IMR-90 (cell line): Measurements from ENCODE around the gene CXorf38. TPM values are rescaled to one million over a fixed set of nuclear protein-coding genes. Genes with fewer than 3 reads are reported as not detected.

Source experiments
- ATAC-seq: fragments of 200-7000 bp; cut with Tn5 transposase; 2 replicates; pipeline ENCODE4 v1.9.1; 2020; ENCODE audit warnings: low read depth, mild to moderate bottlenecking, moderate library complexity
- BruUV-seq: library from RNA; stranded (reverse); fragments of 400-500 nt; replicated peaks from 2 replicates; lab custom pipeline; 2021; lab: Mats Ljungman, UMichigan
- CTCF ChIA-PET: fragments of 300-600 bp; formaldehyde crosslinking; extraction: SDS; loops from one replicate; lab custom pipeline; 2021; ENCODE audit warnings: antibody characterized with exemption; lab: Yijun Ruan, JAX
- POLR2A ChIA-PET: fragments of 300-600 bp; sonication (Branson Sonifier 250); formaldehyde crosslinking; loops from one replicate; lab custom pipeline; 2022; ENCODE audit warnings: antibody characterized with exemption; ENCODE audit not compliant: unreplicated experiment; lab: Charles Lee
- DNase-seq: peaks from one replicate; pipeline ENCODE4 v3.0.0; 2013
- H2AFZ ChIP-seq: replicated peaks from 2 replicates; pipeline ENCODE3; 2013; ENCODE audit warnings: low read length, mild to moderate bottlenecking; ENCODE audit not compliant: poor library complexity
- H2AK5ac ChIP-seq: 2 replicates; pipeline ENCODE4 v1.6.1; 2013; ENCODE audit warnings: low read depth, low read length, inconsistent platforms
- H2AK9ac ChIP-seq: replicated peaks from 2 replicates; pipeline ENCODE3; 2013; ENCODE audit warnings: mild to moderate bottlenecking, low read depth, low read length, moderate library complexity; ENCODE audit not compliant: poor library complexity
- H2BK120ac ChIP-seq: 2 replicates; pipeline ENCODE4 v1.6.1; 2013; ENCODE audit warnings: low read depth, low read length, inconsistent platforms
- H2BK15ac ChIP-seq: 3 replicates; pipeline ENCODE4 v1.6.1; 2013; ENCODE audit warnings: low read depth, low read length, inconsistent platforms
- H2BK20ac ChIP-seq: 2 replicates; pipeline ENCODE4 v1.6.1; 2013; ENCODE audit warnings: low read depth, mild to moderate bottlenecking, inconsistent platforms, low read length, moderate library complexity
- H2BK5ac ChIP-seq: 2 replicates; pipeline ENCODE4 v1.6.1; 2013; ENCODE audit warnings: mild to moderate bottlenecking, low read depth, low read length, inconsistent platforms; ENCODE audit not compliant: poor library complexity, severe bottlenecking
- H3K14ac ChIP-seq: replicated peaks from 2 replicates; pipeline ENCODE4 v1.6.1; 2013; ENCODE audit warnings: low read depth, low read length, inconsistent platforms
- H3K18ac ChIP-seq: 2 replicates; pipeline ENCODE4 v1.6.1; 2013; ENCODE audit warnings: low read depth, low read length, control low read depth
- H3K23ac ChIP-seq: 2 replicates; pipeline ENCODE4 v1.6.1; 2013; ENCODE audit warnings: low read depth, low read length, inconsistent platforms
- H3K27ac ChIP-seq: 2 replicates; pipeline ENCODE4 v1.5.1; 2013; ENCODE audit warnings: mild to moderate bottlenecking, control low read depth, low read length; ENCODE audit not compliant: insufficient read depth
- H3K27me3 ChIP-seq: 2 replicates; pipeline ENCODE4 v1.6.1; 2013; ENCODE audit warnings: low read length; ENCODE audit not compliant: control insufficient read depth, insufficient read depth
- H3K36me3 ChIP-seq: 2 replicates; pipeline ENCODE4 v1.6.1; 2013; ENCODE audit warnings: low read length, mixed read lengths; ENCODE audit not compliant: control insufficient read depth, insufficient read depth
- H3K4ac ChIP-seq: 2 replicates; pipeline ENCODE4 v1.6.1; 2013; ENCODE audit warnings: low read depth, low read length, inconsistent platforms
- H3K4me1 ChIP-seq: 2 replicates; pipeline ENCODE4 v1.6.1; 2013; ENCODE audit warnings: low read length, mixed read lengths; ENCODE audit not compliant: control insufficient read depth, insufficient read depth
- H3K4me2 ChIP-seq: 2 replicates; pipeline ENCODE4 v1.6.1; 2013; ENCODE audit warnings: low read depth, mild to moderate bottlenecking, control low read depth, low read length, moderate library complexity
- H3K4me3 ChIP-seq: 2 replicates; pipeline ENCODE4 v1.5.1; 2013; ENCODE audit warnings: low read depth, mild to moderate bottlenecking, control low read depth, low read length, moderate library complexity; ENCODE audit not compliant: insufficient read depth
- H3K56ac ChIP-seq: 2 replicates; pipeline ENCODE4 v1.6.1; 2013; ENCODE audit warnings: low read length, inconsistent platforms; ENCODE audit not compliant: insufficient read depth; ENCODE audit errors: extremely low read depth
- H3K79me1 ChIP-seq, 2 experiments: 2 replicates each; pipeline ENCODE4 v1.6.1; 2013; ENCODE audit warnings: low read length in 2 of 2, inconsistent platforms in 1 of 2, low read depth in 1 of 2
- H3K9ac ChIP-seq: 2 replicates; pipeline ENCODE4 v1.6.1; 2013; ENCODE audit warnings: low read depth, low read length, control low read depth
- H3K9me1 ChIP-seq: 2 replicates; pipeline ENCODE4 v1.6.1; 2013; ENCODE audit warnings: low read length, inconsistent platforms; ENCODE audit not compliant: insufficient read depth
- H3K9me3 ChIP-seq: 2 replicates; pipeline ENCODE4 v1.6.1; 2013; ENCODE audit warnings: low read length; ENCODE audit not compliant: control insufficient read depth, insufficient read depth
- H4K20me1 ChIP-seq: 2 replicates; pipeline ENCODE4 v1.6.1; 2013; ENCODE audit warnings: low read length, inconsistent platforms; ENCODE audit not compliant: insufficient read depth
- H4K5ac ChIP-seq: 2 replicates; pipeline ENCODE4 v1.6.1; 2013; ENCODE audit warnings: mild to moderate bottlenecking, low read depth, low read length, control low read depth
- H4K8ac ChIP-seq, 2 experiments: 2 replicates each; pipeline ENCODE4 v1.6.1; 2013; ENCODE audit warnings: low read depth in 2 of 2, low read length in 2 of 2, control low read depth in 1 of 2, inconsistent platforms in 1 of 2
- H4K91ac ChIP-seq: 2 replicates; pipeline ENCODE4 v1.6.1; 2013; ENCODE audit warnings: low read depth, low read length, inconsistent platforms; ENCODE audit not compliant: insufficient read depth
- CEBPB ChIP-seq: IDR thresholded peaks from 2 replicates; pipeline ENCODE4 v1.6.1; 2012; ENCODE audit warnings: low read depth, low read length, improper control_type of control experiment
- MAFK ChIP-seq: IDR thresholded peaks from 2 replicates; pipeline ENCODE4 v1.6.1; 2012; ENCODE audit warnings: low read depth, low read length, improper control_type of control experiment
- MAZ ChIP-seq: IDR thresholded peaks from 2 replicates; pipeline ENCODE4 v1.6.1; 2012; ENCODE audit warnings: low read depth, mild to moderate bottlenecking, low read length, improper control_type of control experiment, moderate library complexity, borderline replicate concordance
- POLR2A ChIP-seq: IDR thresholded peaks from 2 replicates; pipeline ENCODE4 v1.6.1; 2012; ENCODE audit warnings: mild to moderate bottlenecking, low read depth, low read length
- RAD21 ChIP-seq: IDR thresholded peaks from 2 replicates; pipeline ENCODE4 v1.6.1; 2012; ENCODE audit warnings: low read length, improper control_type of control experiment
- RFX5 ChIP-seq: IDR thresholded peaks from 2 replicates; pipeline ENCODE4 v1.8.0; 2012; ENCODE audit warnings: low read depth, mild to moderate bottlenecking, low read length, moderate library complexity
- SMC3 ChIP-seq: fragments of 150-350 bp; IDR thresholded peaks from 2 replicates; pipeline ENCODE4 v1.6.1; 2016; ENCODE audit warnings: low read depth, mild to moderate bottlenecking, antibody characterized with exemption, low read length, moderate library complexity
- WGBS, 2 experiments: methylation state at CpG; one replicate each; pipeline versions ENCODE4 v1.1.5 to v1.1.7; 2013; ENCODE audit warnings: missing lambda C conversion rate in 2 of 2; ENCODE audit not compliant: insufficient read length in 1 of 2; ENCODE audit errors: extremely low coverage in 2 of 2; 5-methylcytosine and 5-hydroxymethylcytosine counted together
- dilution Hi-C: fragments of 300-500 bp; cut with HindIII; formaldehyde crosslinking; loops from one replicate; pipeline ENCODE4 v1.14.3; 2018; ENCODE audit warnings: low sequenced_read_pairs; ENCODE audit not compliant: unreplicated experiment
- in situ Hi-C: fragments of 300-500 bp; cut with MboI; formaldehyde crosslinking; loops from 3 replicates; pipeline ENCODE4 v1.14.3; 2019; ENCODE audit warnings: low sequenced_read_pairs, inconsistent platforms, mixed read lengths
- intact Hi-C: fragments of 100-400 bp; cut with micrococcal nuclease; formaldehyde crosslinking; loops from 2 replicates; pipeline ENCODE4 v1.10.0; 2022
- polyA plus RNA-seq, 3 experiments: library from polyadenylated mRNA; depleted of rRNA; stranded (reverse); fragments of >200 nt; gene quantifications; 2 replicates each; pipeline ENCODE4 v1.2.3, GENCODE V29; 2012; ENCODE audit warnings: low replicate concordance in 1 of 3
- total RNA-seq: library from RNA; depleted of rRNA; stranded (reverse); fragments of >200 nt; gene quantifications from 2 replicates; pipeline ENCODE4 v1.2.3, GENCODE V29; 2012
- TF ChIP-seq, protein P1 (sequence below): conservative IDR thresholded peaks from 2 replicates; pipeline ENCODE4 v1.5.1; 2012; ENCODE audit warnings: mild to moderate bottlenecking, low read depth, low read length, improper control_type of control experiment

The CXorf38 gene
- total and polyA plus RNA-seq, 2 of the 4 experiments (the other 2 are of a cell fraction), result 7.0 to 9.9 TPM

DNA sequence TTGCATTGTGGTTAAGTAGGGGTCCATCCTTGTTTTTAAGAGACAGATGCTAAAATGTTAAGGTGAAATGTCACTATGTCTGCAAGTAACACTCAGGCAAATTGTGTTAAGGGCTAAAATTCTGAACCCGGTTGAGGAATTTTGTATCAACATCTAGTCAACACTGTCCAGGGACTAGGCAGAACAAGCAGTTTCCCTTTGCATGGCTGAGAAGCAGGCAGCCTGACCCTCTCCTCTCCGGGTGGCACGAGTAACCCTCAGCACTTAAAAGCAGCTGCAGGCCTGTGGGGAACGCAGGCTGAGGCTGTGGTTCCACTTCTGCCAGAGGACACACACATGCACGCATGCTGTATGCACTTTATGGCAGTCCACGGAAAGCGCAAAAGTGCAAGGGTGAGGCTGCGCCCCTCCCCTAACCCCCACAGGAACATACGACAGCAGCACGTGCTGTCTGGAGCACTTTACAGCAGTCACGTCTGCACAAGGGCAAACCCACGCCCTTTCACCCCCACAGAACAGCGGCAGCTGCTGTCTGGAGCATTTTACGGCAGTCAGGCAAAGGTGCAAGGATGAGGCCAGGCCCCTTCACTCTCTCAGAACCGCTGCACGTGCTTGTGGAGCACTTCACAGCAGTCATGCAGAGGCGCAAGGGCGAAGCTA is 24.8 kb downstream of the CXorf38 start:
- in situ Hi-C loops, result no loop called here
- Histone ChIP-seq H2BK20ac (no peak overlapping the region), H3K27me3 (peaks cover 3% of the 10 kb centered on the region), H3K4me1 (no peaks in the 10 kb centered on the region), H3K4me2 (no peak overlapping the region), H2BK15ac (no peak overlapping the region), H3K79me1 (no peaks in the 10 kb centered on the region), H3K9me1 (no peaks in the 10 kb centered on the region), H3K9ac (no peak overlapping the region), H3K56ac (no peak overlapping the region), H3K14ac (no peak overlapping the region), H2AK9ac (no peak overlapping the region), H2AK5ac (no peak overlapping the region), H3K23ac (no peak overlapping the region), H2BK120ac (no peak overlapping the region), H3K9me3 (peaks cover 2% of the 10 kb centered on the region; the same call in 1 of the 2 replicates), H4K91ac (no peak overlapping the region), H3K27ac (no peak overlapping the region), H2BK5ac (no peak overlapping the region), H4K5ac (no peak overlapping the region), H2AFZ (peak overlapping the region; percentile 63), H3K4me3 (no peak overlapping the region), H3K36me3 (peaks cover 3% of the 10 kb centered on the region; the same call in 1 of the 2 replicates), H3K4ac (no peak overlapping the region), H4K20me1 (no peaks in the 10 kb centered on the region), H3K18ac (no peak overlapping the region), H4K8ac (no peak overlapping the region)
- intact Hi-C loops, result no loop called here
- no peak for ATAC-seq
- TF ChIP-seq RAD21, result no peak
- TF ChIP-seq CEBPB, result no peak
- TF ChIP-seq MAZ, result no peak
- TF ChIP-seq MAFK, result no peak
- no peak for TF ChIP-seq RFX5
- TF ChIP-seq SMC3, result no peak
- TF ChIP-seq, protein P1, sequence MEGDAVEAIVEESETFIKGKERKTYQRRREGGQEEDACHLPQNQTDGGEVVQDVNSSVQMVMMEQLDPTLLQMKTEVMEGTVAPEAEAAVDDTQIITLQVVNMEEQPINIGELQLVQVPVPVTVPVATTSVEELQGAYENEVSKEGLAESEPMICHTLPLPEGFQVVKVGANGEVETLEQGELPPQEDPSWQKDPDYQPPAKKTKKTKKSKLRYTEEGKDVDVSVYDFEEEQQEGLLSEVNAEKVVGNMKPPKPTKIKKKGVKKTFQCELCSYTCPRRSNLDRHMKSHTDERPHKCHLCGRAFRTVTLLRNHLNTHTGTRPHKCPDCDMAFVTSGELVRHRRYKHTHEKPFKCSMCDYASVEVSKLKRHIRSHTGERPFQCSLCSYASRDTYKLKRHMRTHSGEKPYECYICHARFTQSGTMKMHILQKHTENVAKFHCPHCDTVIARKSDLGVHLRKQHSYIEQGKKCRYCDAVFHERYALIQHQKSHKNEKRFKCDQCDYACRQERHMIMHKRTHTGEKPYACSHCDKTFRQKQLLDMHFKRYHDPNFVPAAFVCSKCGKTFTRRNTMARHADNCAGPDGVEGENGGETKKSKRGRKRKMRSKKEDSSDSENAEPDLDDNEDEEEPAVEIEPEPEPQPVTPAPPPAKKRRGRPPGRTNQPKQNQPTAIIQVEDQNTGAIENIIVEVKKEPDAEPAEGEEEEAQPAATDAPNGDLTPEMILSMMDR, result no peak
- TF ChIP-seq POLR2A, result no peak
- dilution Hi-C loops, result no loop called here
- ChIA-PET POLR2A (no interaction called here), CTCF (interaction anchor here (1.3 kb wide), 1 partner anchor 29 kb away, joined by 4 read pairs; no protein-coding TSS in a partner anchor)
- WGBS, 2 experiments, result 61% methylated on average over 12 of the region's 18 CpGs; no CpG with 5 or more reads in 1 of the 2 experiments
- no peak for DNase-seq
- no TSS peak for BruUV-seq
